HepG2 (cell line): ENCODE results near the gene TNFRSF21. TPM values are rescaled to one million over a fixed set of nuclear protein-coding genes. Genes with fewer than 3 reads are reported as not detected.

Experiments
- ATAC-seq: fragments of 200-7000 bp; cut with Tn5 transposase; 3 replicates; pipeline ENCODE4 v1.9.1; 2020; ENCODE audit warnings: mild to moderate bottlenecking, moderate library complexity
- BruUV-seq: library from RNA; stranded (reverse); fragments of 400-500 nt; replicated peaks from 2 replicates; lab custom pipeline; 2021; lab: Mats Ljungman, UMichigan
- CTCF ChIA-PET: fragments of 300-600 bp; formaldehyde crosslinking; extraction: SDS; loops from one replicate; lab custom pipeline; 2021; ENCODE audit warnings: low total read pairs, inconsistent platforms, low intra/inter-chr PET ratio; lab: Yijun Ruan, JAX
- POLR2A ChIA-PET: fragments of 350-600 bp; sonication (Branson Sonifier 250); formaldehyde crosslinking; loops from one replicate; lab custom pipeline; 2020; ENCODE audit warnings: antibody characterized with exemption, inconsistent platforms; lab: Yijun Ruan, JAX
- DNase-seq: peaks from one replicate; pipeline ENCODE4 v3.0.0-alpha.2; 2015; ENCODE audit warnings: low spot score
- FAIRE-seq: peaks from 3 replicates; lab custom pipeline; 2011; peaks lifted over from hg19 to GRCh38; lab: Jason Lieb, UNC
- H2AFZ ChIP-seq: one replicate; pipeline ENCODE4 v1.6.1; 2011; ENCODE audit warnings: low read length, inconsistent platforms
- H3K27ac ChIP-seq: fragments of 300-600 bp; 3 replicates; pipeline ENCODE4 v1.8.0; 2011; ENCODE audit warnings: mixed run types, mild to moderate bottlenecking, mixed read lengths, low read length, inconsistent platforms; ENCODE audit not compliant: insufficient read depth; ENCODE audit errors: extremely low read length
- H3K27me3 ChIP-seq, 2 experiments: fragments of 200-600 bp in 1 of 2; 2 replicates in 1 of 2; 3 replicates in 1 of 2; pipeline versions ENCODE4 v1.6.0 to v1.8.0; 2011; ENCODE audit warnings: low read length in 2 of 2, mild to moderate bottlenecking in 2 of 2, moderate library complexity in 2 of 2, inconsistent platforms in 1 of 2; ENCODE audit not compliant: insufficient read depth in 2 of 2, control insufficient read depth in 1 of 2
- H3K36me3 ChIP-seq, 2 experiments: fragments of 200-600 bp in 1 of 2; replicated peaks in 1 of 2; 2 replicates in 1 of 2; 3 replicates in 1 of 2; pipeline versions ENCODE4 v1.5.1 to v1.8.0; 2011; ENCODE audit warnings: low read length in 2 of 2, inconsistent platforms in 1 of 2; ENCODE audit not compliant: insufficient read depth in 2 of 2, control insufficient read depth in 1 of 2
- H3K4me1 ChIP-seq: 2 replicates; pipeline ENCODE4 v1.5.1; 2012; ENCODE audit warnings: low read length, inconsistent platforms; ENCODE audit not compliant: insufficient read depth
- H3K4me2 ChIP-seq: 2 replicates; pipeline ENCODE4 v1.6.0; 2011; ENCODE audit warnings: low read depth, low read length, inconsistent platforms
- H3K4me3 ChIP-seq, 3 experiments: fragments of 200-600 bp in 1 of 3; sonication (generic), shearing (Covaris generic) in 1 of 3; replicated peaks in 1 of 3; 2 replicates each; pipeline ENCODE4 v1.5.1; 2011 to 2016; ENCODE audit warnings: low read length in 3 of 3, inconsistent platforms in 2 of 3, low read depth in 2 of 3, mild to moderate bottlenecking in 2 of 3, control low read depth in 1 of 3, mixed read lengths in 1 of 3; ENCODE audit not compliant: insufficient read depth in 1 of 3
- H3K79me2 ChIP-seq: one replicate; pipeline ENCODE4 v1.6.1; 2011; ENCODE audit warnings: low read length, inconsistent platforms; ENCODE audit not compliant: insufficient read depth
- H3K9ac ChIP-seq: 2 replicates; pipeline ENCODE4 v1.6.0; 2011; ENCODE audit warnings: mild to moderate bottlenecking, low read depth, low read length, inconsistent platforms; ENCODE audit not compliant: insufficient read depth
- H3K9me3 ChIP-seq: 2 replicates; pipeline ENCODE4 v1.5.1; 2012; ENCODE audit warnings: mild to moderate bottlenecking, low read length
- H4K20me1 ChIP-seq: 2 replicates; pipeline ENCODE4 v1.6.0; 2011; ENCODE audit warnings: inconsistent platforms, mild to moderate bottlenecking, low read length, moderate library complexity; ENCODE audit not compliant: insufficient read depth
- DNMT3B ChIP-seq: conservative IDR thresholded peaks from 2 replicates; pipeline ENCODE4 v1.6.1; 2016; ENCODE audit warnings: missing biosample characterization, control low read depth
- GATAD2A ChIP-seq: IDR thresholded peaks from 2 replicates; pipeline ENCODE4 v1.6.1; 2016
- ISL2 ChIP-seq: sonication (generic); formaldehyde crosslinking; IDR thresholded peaks from 2 replicates; pipeline ENCODE4 v1.5.0; 2020; ENCODE audit warnings: missing genetic modification reagents
- KDM4B ChIP-seq: sonication (generic); formaldehyde crosslinking; IDR thresholded peaks from 2 replicates; pipeline ENCODE4 v1.4.0; 2020; ENCODE audit warnings: missing genetic modification reagents
- KLF6 ChIP-seq: IDR thresholded peaks from 2 replicates; pipeline ENCODE4 v1.8.0; 2016; ENCODE audit warnings: missing biosample characterization, missing genetic modification reagents
- MEIS1 ChIP-seq: sonication (generic); formaldehyde crosslinking; IDR thresholded peaks from 2 replicates; pipeline ENCODE4 v1.9.0; 2021; ENCODE audit warnings: mild to moderate bottlenecking, missing genetic modification reagents, moderate library complexity, borderline replicate concordance
- NR2F2 ChIP-seq: IDR thresholded peaks from 2 replicates; pipeline ENCODE4 v1.6.1; 2012; ENCODE audit warnings: low read depth, inconsistent platforms, borderline replicate concordance
- TAF1 ChIP-seq: sonication (generic); formaldehyde crosslinking; IDR thresholded peaks from 2 replicates; pipeline ENCODE4 v1.4.0; 2020; ENCODE audit warnings: missing genetic modification reagents
- ZNF652 ChIP-seq: IDR thresholded peaks from 2 replicates; pipeline ENCODE4 v1.6.1; 2016; ENCODE audit warnings: low read depth, borderline replicate concordance
- ZNF816 ChIP-seq: sonication (generic); formaldehyde crosslinking; IDR thresholded peaks from 2 replicates; pipeline ENCODE4 v1.8.0; 2022; ENCODE audit warnings: missing genetic modification reagents, mild to moderate bottlenecking, borderline replicate concordance
- WGBS: methylation state at CpG from one replicate; pipeline ENCODE4 v1.1.6; 2017; ENCODE audit warnings: low lambda C conversion rate; 5-methylcytosine and 5-hydroxymethylcytosine counted together
- in situ Hi-C: cut with HindIII; loops from 2 replicates; pipeline ENCODE4 v1.10.0; 2017; ENCODE audit warnings: low pct_unique_long_range_greater_than_20kb; ENCODE audit not compliant: extremely low pct_ligation_motif_present
- intact Hi-C: fragments of 100-400 bp; cut with micrococcal nuclease; formaldehyde crosslinking; loops from one replicate; pipeline ENCODE4 v1.10.0; 2022; ENCODE audit not compliant: unreplicated experiment
- polyA plus RNA-seq, 8 experiments: library from polyadenylated mRNA; depleted of rRNA in 3 of 8; stranded (reverse) in 7 of 8; unstranded in 1 of 8; fragments of >200 nt; fragmentation: Illumina TruSeq in 4 of 8; extraction: Trizol in 4 of 8; gene quantifications; 2 replicates each; pipeline versions ENCODE4 v1.2.1 to v1.2.3, GENCODE V29; 2011 to 2016; ENCODE audit warnings: low read depth in 4 of 8, missing spikeins in 1 of 8, mixed read lengths in 1 of 8; ENCODE audit not compliant: insufficient read depth in 1 of 8
- total RNA-seq, 5 experiments: library from RNA; depleted of rRNA; stranded (reverse); fragments of >200 nt; fragmentation: Illumina TruSeq; extraction: Trizol; gene quantifications; 2 replicates each; pipeline ENCODE4 v1.2.3, GENCODE V29; 2016; ENCODE audit warnings: low read depth in 1 of 5
- TF ChIP-seq, protein P1 (sequence below): sonication (generic); formaldehyde crosslinking; IDR thresholded peaks from 2 replicates; pipeline ENCODE4 v1.4.0; 2020; ENCODE audit warnings: missing genetic modification reagents
- TF ChIP-seq, protein P2 (sequence below): sonication (generic); formaldehyde crosslinking; IDR thresholded peaks from 2 replicates; pipeline ENCODE4 v1.9.0; 2021; ENCODE audit warnings: missing genetic modification reagents, mild to moderate bottlenecking, borderline replicate concordance
- TF ChIP-seq, protein P3 (sequence below): sonication (generic); formaldehyde crosslinking; conservative IDR thresholded peaks from 2 replicates; pipeline ENCODE4 v1.8.0; 2022; ENCODE audit warnings: missing genetic modification reagents

The TNFRSF21 gene
- total and polyA plus RNA-seq, 2 of the 13 experiments (the other 11 are each of a cell fraction or from before 2014, with no cell fraction given): 24.8 to 46.3 TPM

DNA sequence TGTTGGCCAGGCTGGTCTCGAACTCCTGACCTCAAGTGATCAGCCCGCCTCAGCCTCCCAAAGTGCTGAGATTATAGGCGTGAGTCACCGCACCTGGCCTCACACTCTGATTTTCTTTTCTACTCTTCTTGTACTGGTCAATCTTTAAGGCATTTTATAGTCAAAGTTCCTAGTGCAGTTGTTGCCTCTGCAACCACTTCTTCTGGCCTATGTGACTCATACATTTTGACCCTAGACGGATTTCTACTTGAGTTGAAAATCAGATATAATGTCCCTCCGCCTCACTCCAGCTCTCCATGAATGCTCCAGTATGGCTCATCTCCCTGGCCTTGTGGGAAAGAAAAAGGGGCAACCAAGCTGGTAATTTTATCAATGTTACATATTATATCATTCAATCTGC lies 42.4 kb downstream of the TNFRSF21 start:
- no peak overlapping the region for H3K27ac ChIP-seq
- no TSS peak for BruUV-seq
- peaks cover 75% of the 10 kb centered on the region for H3K79me2 ChIP-seq
- FAIRE-seq: no peak
- H3K4me1 ChIP-seq: peaks cover 42% of the 10 kb centered on the region
- no peak for DNase-seq
- ChIA-PET CTCF (no interaction called here), POLR2A (no interaction called here)
- no peak overlapping the region for H3K4me2 ChIP-seq
- H3K9ac ChIP-seq: no peak overlapping the region
- H4K20me1 ChIP-seq: peaks cover 43% of the 10 kb centered on the region
- ATAC-seq: no peak
- no peak for TF ChIP-seq ISL2
- TF ChIP-seq, protein P1, sequence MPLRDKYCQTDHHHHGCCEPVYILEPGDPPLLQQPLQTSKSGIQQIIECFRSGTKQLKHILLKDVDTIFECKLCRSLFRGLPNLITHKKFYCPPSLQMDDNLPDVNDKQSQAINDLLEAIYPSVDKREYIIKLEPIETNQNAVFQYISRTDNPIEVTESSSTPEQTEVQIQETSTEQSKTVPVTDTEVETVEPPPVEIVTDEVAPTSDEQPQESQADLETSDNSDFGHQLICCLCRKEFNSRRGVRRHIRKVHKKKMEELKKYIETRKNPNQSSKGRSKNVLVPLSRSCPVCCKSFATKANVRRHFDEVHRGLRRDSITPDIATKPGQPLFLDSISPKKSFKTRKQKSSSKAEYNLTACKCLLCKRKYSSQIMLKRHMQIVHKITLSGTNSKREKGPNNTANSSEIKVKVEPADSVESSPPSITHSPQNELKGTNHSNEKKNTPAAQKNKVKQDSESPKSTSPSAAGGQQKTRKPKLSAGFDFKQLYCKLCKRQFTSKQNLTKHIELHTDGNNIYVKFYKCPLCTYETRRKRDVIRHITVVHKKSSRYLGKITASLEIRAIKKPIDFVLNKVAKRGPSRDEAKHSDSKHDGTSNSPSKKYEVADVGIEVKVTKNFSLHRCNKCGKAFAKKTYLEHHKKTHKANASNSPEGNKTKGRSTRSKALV (CRISPR knock-in tag): no peak
- TF ChIP-seq ZNF816 (CRISPR knock-in tag): no peak
- TF ChIP-seq TAF1 (CRISPR knock-in tag): no peak
- TF ChIP-seq, protein P2, sequence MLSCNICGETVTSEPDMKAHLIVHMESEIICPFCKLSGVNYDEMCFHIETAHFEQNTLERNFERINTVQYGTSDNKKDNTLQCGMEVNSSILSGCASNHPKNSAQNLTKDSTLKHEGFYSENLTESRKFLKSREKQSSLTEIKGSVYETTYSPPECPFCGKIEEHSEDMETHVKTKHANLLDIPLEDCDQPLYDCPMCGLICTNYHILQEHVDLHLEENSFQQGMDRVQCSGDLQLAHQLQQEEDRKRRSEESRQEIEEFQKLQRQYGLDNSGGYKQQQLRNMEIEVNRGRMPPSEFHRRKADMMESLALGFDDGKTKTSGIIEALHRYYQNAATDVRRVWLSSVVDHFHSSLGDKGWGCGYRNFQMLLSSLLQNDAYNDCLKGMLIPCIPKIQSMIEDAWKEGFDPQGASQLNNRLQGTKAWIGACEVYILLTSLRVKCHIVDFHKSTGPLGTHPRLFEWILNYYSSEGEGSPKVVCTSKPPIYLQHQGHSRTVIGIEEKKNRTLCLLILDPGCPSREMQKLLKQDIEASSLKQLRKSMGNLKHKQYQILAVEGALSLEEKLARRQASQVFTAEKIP (CRISPR knock-in tag): no peak
- TF ChIP-seq ZNF652 (CRISPR knock-in tag): no peak
- no peak for TF ChIP-seq KLF6 (CRISPR knock-in tag)
- TF ChIP-seq NR2F2: no peak
- TF ChIP-seq, protein P3, sequence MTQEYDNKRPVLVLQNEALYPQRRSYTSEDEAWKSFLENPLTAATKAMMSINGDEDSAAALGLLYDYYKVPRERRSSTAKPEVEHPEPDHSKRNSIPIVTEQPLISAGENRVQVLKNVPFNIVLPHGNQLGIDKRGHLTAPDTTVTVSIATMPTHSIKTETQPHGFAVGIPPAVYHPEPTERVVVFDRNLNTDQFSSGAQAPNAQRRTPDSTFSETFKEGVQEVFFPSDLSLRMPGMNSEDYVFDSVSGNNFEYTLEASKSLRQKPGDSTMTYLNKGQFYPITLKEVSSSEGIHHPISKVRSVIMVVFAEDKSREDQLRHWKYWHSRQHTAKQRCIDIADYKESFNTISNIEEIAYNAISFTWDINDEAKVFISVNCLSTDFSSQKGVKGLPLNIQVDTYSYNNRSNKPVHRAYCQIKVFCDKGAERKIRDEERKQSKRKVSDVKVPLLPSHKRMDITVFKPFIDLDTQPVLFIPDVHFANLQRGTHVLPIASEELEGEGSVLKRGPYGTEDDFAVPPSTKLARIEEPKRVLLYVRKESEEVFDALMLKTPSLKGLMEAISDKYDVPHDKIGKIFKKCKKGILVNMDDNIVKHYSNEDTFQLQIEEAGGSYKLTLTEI (CRISPR knock-in tag): no peak
- TF ChIP-seq KDM4B (CRISPR knock-in tag): no peak
- no peak for TF ChIP-seq MEIS1
- TF ChIP-seq GATAD2A: no peak
- TF ChIP-seq DNMT3B (CRISPR knock-in tag): no peak
- 91% methylated on average over 6 of the region's 6 CpGs for WGBS
- intact Hi-C loops (loop anchor here (2.0 kb wide), 1 partner anchor 18 kb away; no protein-coding TSS in a partner anchor), in situ Hi-C loops (no loop called here)
- H3K9me3 ChIP-seq: no peaks in the 10 kb centered on the region
- H3K4me3 ChIP-seq: no peak overlapping the region
- peaks cover 36 to 71% of the 10 kb centered on the region in 2 experiments for H3K36me3 ChIP-seq
- H3K27me3 ChIP-seq: no peaks in the 10 kb centered on the region
- no peak overlapping the region for H2AFZ ChIP-seq
